Activated naive CD4-positive, alpha-beta T cell treated with anti-CD3 and anti-CD28 coated beads for 36 hours (primary cell): ENCODE measurements around the gene SHCBP1. TPM values are rescaled to one million over a fixed set of nuclear protein-coding genes. Genes with fewer than 3 reads are reported as not detected.
"Not testable (repeated sequence)": the region's sequence is repeated elsewhere in the genome, so short reads cannot be mapped to it uniquely, and the experiment has no call there.

ENCODE experiments used
- CTCF ChIA-PET: fragments of 350-600 bp; sonication (Branson Sonifier 250); formaldehyde crosslinking; loops from one replicate; lab custom pipeline; 2021; ENCODE audit warnings: antibody characterized with exemption; lab: Charles Lee
- DNase-seq: peaks from one replicate; pipeline ENCODE4 v3.0.0-alpha.2; 2020
- H3K27ac Mint-ChIP-seq: one replicate; pipeline ENCODE4 v1.8.0; 2021; ENCODE audit warnings: mild to moderate bottlenecking, mixed read lengths
- H3K27me3 Mint-ChIP-seq: one replicate; pipeline ENCODE4 v1.8.0; 2021; ENCODE audit warnings: low read depth, mixed read lengths
- H3K36me3 Mint-ChIP-seq: one replicate; pipeline ENCODE4 v1.8.0; 2021; ENCODE audit warnings: low read depth, mixed read lengths
- H3K4me1 Mint-ChIP-seq: one replicate; pipeline ENCODE4 v1.8.0; 2021; ENCODE audit warnings: low read depth, mixed read lengths
- H3K4me3 Mint-ChIP-seq: one replicate; pipeline ENCODE4 v1.8.0; 2021; ENCODE audit warnings: mild to moderate bottlenecking, moderate library complexity, mixed read lengths
- H3K9me3 Mint-ChIP-seq: one replicate; pipeline ENCODE4 v1.8.0; 2021; ENCODE audit warnings: mixed read lengths
- intact Hi-C: fragments of 100-400 bp; cut with micrococcal nuclease; formaldehyde crosslinking; loops from one replicate; pipeline ENCODE4 v1.15.1; 2023
- total RNA-seq, 2 experiments: library from RNA; stranded (reverse); gene quantifications; one replicate each; pipeline ENCODE4 v1.2.3, GENCODE V29; 2021

SHCBP1 gene
- total RNA-seq, 2 experiments from 2014 or later: 41.8 to 45.0 TPM

- CTCF ChIA-PET: interaction anchor here (0.6 to 1.0 kb wide), 3 partner anchors 79 to 374 kb away, joined by 3 read pairs; no protein-coding TSS in a partner anchor
- no peaks in the 10 kb centered on the region for H3K27me3 Mint-ChIP-seq
- H3K9me3 Mint-ChIP-seq: no peaks in the 10 kb centered on the region
- H3K27ac Mint-ChIP-seq: no peak overlapping the region
- intact Hi-C loops: no loop called here
- H3K36me3 Mint-ChIP-seq: no peaks in the 10 kb centered on the region
- DNase-seq: no peak
- H3K4me1 Mint-ChIP-seq: no peaks in the 10 kb centered on the region
- no peak overlapping the region for H3K4me3 Mint-ChIP-seq
These were observed 8.4 kb upstream of the SHCBP1 start for GRCh38 chr16:46629331-46630219.

DNA sequence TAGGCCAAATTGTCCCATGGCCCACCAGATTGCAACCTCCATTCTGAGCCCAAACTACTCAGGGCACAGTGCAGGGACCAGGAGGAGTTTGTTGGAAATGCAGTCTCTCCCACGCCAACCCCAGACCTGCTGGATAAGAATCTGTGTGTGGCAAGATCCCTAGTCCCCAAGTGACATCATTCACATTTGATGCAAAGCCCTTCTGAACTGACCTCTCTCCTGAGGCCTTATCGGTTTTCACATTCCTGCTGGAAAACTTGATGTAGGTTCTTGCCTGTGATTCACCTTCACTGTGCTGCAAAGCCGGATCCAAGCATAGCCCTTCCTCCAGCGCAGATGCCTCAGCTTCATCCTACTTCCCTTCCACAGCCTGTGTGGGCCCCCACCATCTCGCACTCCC lies 6.6 kb upstream of the SHCBP1 start:
- Mint-ChIP-seq H3K9me3 (no peaks in the 10 kb centered on the region), H3K4me3 (no peak overlapping the region), H3K4me1 (no peaks in the 10 kb centered on the region), H3K27ac (no peak overlapping the region), H3K27me3 (no peaks in the 10 kb centered on the region), H3K36me3 (no peaks in the 10 kb centered on the region)
- intact Hi-C loops: no loop called here
- CTCF ChIA-PET: interaction anchor here (1.4 kb wide), 1 partner anchor 46 kb away, joined by 3 read pairs; no protein-coding TSS in a partner anchor
- no peak for DNase-seq

GRCh38 chr16:46626681-46627080 lies 5.5 kb upstream of the SHCBP1 start:
- intact Hi-C loops, H3K4me1 Mint-ChIP-seq, H3K9me3 Mint-ChIP-seq, DNase-seq, H3K4me3 Mint-ChIP-seq, H3K27ac Mint-ChIP-seq, H3K27me3 Mint-ChIP-seq, H3K36me3 Mint-ChIP-seq: not testable (repeated sequence)
- CTCF ChIA-PET: interaction anchor here (1.4 kb wide), 1 partner anchor 47 kb away, joined by 3 read pairs; no protein-coding TSS in a partner anchor

- intact Hi-C loops: loop anchor here (5.0 kb wide), 1 partner anchor 347 kb away; the partner anchor contains the start of gene DNAJA2
- H3K36me3 Mint-ChIP-seq, H3K27me3 Mint-ChIP-seq, H3K4me3 Mint-ChIP-seq, DNase-seq, H3K27ac Mint-ChIP-seq, CTCF ChIA-PET, H3K9me3 Mint-ChIP-seq: not testable (repeated sequence)
- peaks cover 11% of the 10 kb centered on the region for H3K4me1 Mint-ChIP-seq
These were observed 3.7 kb upstream of the SHCBP1 start for GRCh38 chr16:46624862-46625261.

DNA sequence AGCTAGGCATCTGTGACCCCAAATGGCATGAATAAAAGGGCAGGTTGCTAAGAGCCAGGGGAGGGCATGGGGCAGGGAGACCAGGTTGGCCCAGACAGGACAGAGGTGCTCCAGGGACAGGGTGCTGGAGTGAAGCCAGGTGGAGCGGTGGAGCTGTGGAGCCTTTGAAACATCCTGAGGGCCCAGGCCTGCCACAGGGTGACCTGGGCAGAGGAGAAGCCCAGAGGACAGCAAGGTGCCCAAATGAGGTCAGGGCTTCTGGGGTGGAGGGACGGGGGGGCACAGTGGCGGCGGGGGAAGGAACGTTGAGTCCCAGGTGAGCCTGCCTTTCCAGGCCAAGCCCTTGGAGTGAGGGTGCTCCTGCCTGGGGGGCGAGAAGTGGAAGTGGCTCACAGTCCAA lies 2.5 kb upstream of the SHCBP1 start:
- H3K4me1 Mint-ChIP-seq: peaks cover 14% of the 10 kb centered on the region
- H3K9me3 Mint-ChIP-seq: not testable (repeated sequence)
- intact Hi-C loops: loop anchor here (5.0 kb wide), 1 partner anchor 349 kb away; the partner anchor contains the start of gene DNAJA2

DNA sequence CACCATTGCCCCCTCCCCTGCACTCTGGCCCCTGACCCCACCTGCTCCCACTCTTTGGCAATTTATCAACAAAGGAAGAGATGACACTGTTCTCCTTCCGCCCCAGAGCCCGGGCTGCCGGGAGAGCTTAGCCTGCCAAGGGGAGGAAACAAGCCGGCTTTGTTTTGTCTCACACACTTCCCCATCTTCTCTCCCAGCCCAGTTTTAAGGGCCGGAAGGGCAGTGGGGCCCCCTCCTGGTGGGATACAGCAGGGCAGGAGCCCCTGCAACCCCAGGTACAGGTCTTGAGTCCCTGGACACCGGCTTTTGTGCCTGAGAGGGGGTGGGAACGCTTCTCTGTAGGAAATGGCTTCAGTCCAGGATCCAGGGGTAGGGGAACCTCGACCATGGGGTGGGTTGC lies 2.1 kb upstream of the SHCBP1 start:
- H3K27me3 Mint-ChIP-seq, H3K9me3 Mint-ChIP-seq, H3K27ac Mint-ChIP-seq, H3K36me3 Mint-ChIP-seq, CTCF ChIA-PET, DNase-seq, H3K4me3 Mint-ChIP-seq: not testable (repeated sequence)
- intact Hi-C loops: loop anchor here (5.0 kb wide), 1 partner anchor 349 kb away; the partner anchor contains the start of gene DNAJA2
- H3K4me1 Mint-ChIP-seq: peaks cover 14% of the 10 kb centered on the region

More for the DNA sequence above, 2.5 kb upstream of the SHCBP1 start:
- H3K36me3 Mint-ChIP-seq, H3K27me3 Mint-ChIP-seq, DNase-seq, CTCF ChIA-PET, H3K4me3 Mint-ChIP-seq, H3K27ac Mint-ChIP-seq: not testable (repeated sequence)

- CTCF ChIA-PET: interaction anchor here (1.2 kb wide), 1 partner anchor 60 kb away, joined by 3 read pairs; no protein-coding TSS in a partner anchor
- intact Hi-C loops: loop anchor here (2.0 to 5.0 kb wide), 3 partner anchors 67 to 350 kb away; partner anchors contain the start of genes C16orf87, DNAJA2, ORC6 and VPS35
- no peak for DNase-seq
- Mint-ChIP-seq H3K36me3 (peaks cover 9% of the 10 kb centered on the region), H3K9me3 (no peaks in the 10 kb centered on the region), H3K27me3 (peaks cover 10% of the 10 kb centered on the region), H3K27ac (no peak overlapping the region), H3K4me3 (peak overlapping the region; percentile 94), H3K4me1 (peaks cover 14% of the 10 kb centered on the region)
These were observed 926 bp upstream of the SHCBP1 start for GRCh38 chr16:46621934-46622676.

- H3K27ac Mint-ChIP-seq: no peak overlapping the region
- intact Hi-C loops: loop anchor here (2.0 to 5.0 kb wide), 3 partner anchors 68 to 352 kb away; partner anchors contain the start of genes C16orf87, DNAJA2, ORC6 and VPS35
- peaks cover 10% of the 10 kb centered on the region for H3K27me3 Mint-ChIP-seq
- peaks cover 22% of the 10 kb centered on the region for H3K36me3 Mint-ChIP-seq
- peak; percentile 14 for DNase-seq
- CTCF ChIA-PET: interaction anchor here (0.6 to 1.3 kb wide), 4 partner anchors 12 to 667 kb away, joined by 3 read pairs; no protein-coding TSS in a partner anchor
- H3K4me3 Mint-ChIP-seq: peak overlapping the region; percentile 94
- no peaks in the 10 kb centered on the region for H3K9me3 Mint-ChIP-seq
- peaks cover 14% of the 10 kb centered on the region for H3K4me1 Mint-ChIP-seq
These were observed 743 bp downstream of the SHCBP1 start for GRCh38 chr16:46620266-46621005.

- H3K9me3 Mint-ChIP-seq: no peaks in the 10 kb centered on the region
- peaks cover 31% of the 10 kb centered on the region for H3K36me3 Mint-ChIP-seq
- peaks cover 14% of the 10 kb centered on the region for H3K4me1 Mint-ChIP-seq
- H3K27ac Mint-ChIP-seq: no peak overlapping the region
- CTCF ChIA-PET: interaction anchor here (0.6 to 1.3 kb wide), 2 partner anchors 40 to 64 kb away, joined by 3 read pairs; no protein-coding TSS in a partner anchor
- H3K4me3 Mint-ChIP-seq: no peak overlapping the region
- intact Hi-C loops: no loop called here
- no peak for DNase-seq
- H3K27me3 Mint-ChIP-seq: peaks cover 10% of the 10 kb centered on the region
These were observed 2.7 kb downstream of the SHCBP1 start for GRCh38 chr16:46618516-46618915.

- CTCF ChIA-PET: interaction anchor here (0.6 to 0.7 kb wide), 2 partner anchors 46 to 64 kb away, joined by 3 to 4 read pairs; no protein-coding TSS in a partner anchor
- H3K9me3 Mint-ChIP-seq: no peaks in the 10 kb centered on the region
- H3K27me3 Mint-ChIP-seq: no peaks in the 10 kb centered on the region
- intact Hi-C loops: no loop called here
- H3K36me3 Mint-ChIP-seq: peaks cover 30% of the 10 kb centered on the region
- no peak overlapping the region for H3K27ac Mint-ChIP-seq
- no peaks in the 10 kb centered on the region for H3K4me1 Mint-ChIP-seq
- no peak for DNase-seq
- no peak overlapping the region for H3K4me3 Mint-ChIP-seq
These were observed 7.2 kb downstream of the SHCBP1 start for GRCh38 chr16:46614006-46614405.

DNA sequence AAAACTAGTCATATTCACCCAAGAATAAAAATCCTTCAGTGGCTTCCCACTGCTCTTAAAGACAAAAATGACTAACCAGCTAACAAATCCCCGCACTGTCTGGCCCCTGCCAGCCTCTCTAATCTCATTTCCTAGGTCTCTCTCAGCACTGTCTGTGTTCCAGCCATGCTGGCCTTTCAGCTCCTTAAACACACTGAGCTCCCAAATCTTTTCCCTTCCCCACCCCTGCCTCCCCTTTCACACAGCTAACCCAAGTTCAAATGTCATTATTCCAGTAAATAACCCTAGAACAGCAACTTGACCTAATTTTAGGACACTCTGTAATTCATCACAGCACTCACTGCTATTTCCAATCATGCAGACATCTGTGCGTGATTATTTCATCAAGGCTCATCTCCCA lies 7.8 kb downstream of the SHCBP1 start:
- H3K4me3 Mint-ChIP-seq: no peak overlapping the region
- no peak overlapping the region for H3K27ac Mint-ChIP-seq
- no peaks in the 10 kb centered on the region for H3K4me1 Mint-ChIP-seq
- CTCF ChIA-PET: interaction anchor here (0.6 to 0.7 kb wide), 2 partner anchors 47 to 64 kb away, joined by 3 to 4 read pairs; no protein-coding TSS in a partner anchor
- no peaks in the 10 kb centered on the region for H3K27me3 Mint-ChIP-seq
- DNase-seq: no peak
- no peaks in the 10 kb centered on the region for H3K9me3 Mint-ChIP-seq
- H3K36me3 Mint-ChIP-seq: peaks cover 30% of the 10 kb centered on the region
- intact Hi-C loops: no loop called here
